Thoracic aorta (tissue), 2 donors: ENCODE results near the gene PGM5. TPM values are rescaled to one million over a fixed set of nuclear protein-coding genes. Genes with fewer than 3 reads are reported as not detected.
A peak's percentile ranks its signal among the peaks of the same experiment; 100 is the strongest.

Experiments used
- ATAC-seq: fragments of 150-250 bp; one replicate; pipeline ENCODE4 v1.8.0; 2017; ENCODE audit warnings: low read depth; ENCODE audit not compliant: insufficient number of reproducible peaks, low FRiP score
- DNase-seq: peaks from one replicate; pipeline ENCODE4 v3.0.0-alpha.2; 2020; ENCODE audit warnings: low spot score
- H3K27ac ChIP-seq, 2 donors: fragments of 200-600 bp; sonication (generic); 1 replicate in 1 of 2; 2 replicates in 1 of 2; pipeline ENCODE4 v1.5.1; 2016; ENCODE audit warnings: mild to moderate bottlenecking in 2 of 2, moderate library complexity in 2 of 2
- H3K27me3 ChIP-seq: fragments of 200-600 bp; sonication (generic); replicated peaks from 2 replicates; pipeline ENCODE4 v1.6.0; 2016; ENCODE audit warnings: mild to moderate bottlenecking; ENCODE audit not compliant: insufficient read depth
- H3K36me3 ChIP-seq: fragments of 200-600 bp; sonication (generic); one replicate; pipeline ENCODE4 v1.5.1; 2016
- H3K4me1 ChIP-seq, 2 donors: fragments of 200-600 bp; sonication (generic); 1 replicate in 1 of 2; 2 replicates in 1 of 2; pipeline versions ENCODE4 v1.5.1 to v1.6.0; 2016; ENCODE audit warnings: low read depth in 2 of 2, mild to moderate bottlenecking in 1 of 2; ENCODE audit not compliant: control insufficient read depth in 1 of 2
- H3K4me3 ChIP-seq: fragments of 200-600 bp; sonication (generic); 2 replicates; pipeline ENCODE4 v1.5.1; 2016; ENCODE audit warnings: mild to moderate bottlenecking
- H3K9me3 ChIP-seq: fragments of 200-600 bp; sonication (generic); 2 replicates; pipeline ENCODE4 v1.5.1; 2016
- total RNA-seq, 2 donors: library from RNA; depleted of rRNA; stranded (reverse); fragments of >200 nt; gene quantifications; one replicate each; pipeline versions ENCODE4 v1.1.0 to v1.2.3, GENCODE V29; 2016
- TF ChIP-seq, protein P1 (sequence below): fragments of 200-600 bp; sonication (generic); IDR thresholded peaks from one replicate; pipeline ENCODE4 v1.5.1; 2019; ENCODE audit warnings: antibody characterized with exemption

Gene PGM5
- total RNA-seq, 2 donors from 2014 or later, result 79.3 to 94.1 TPM

DNA sequence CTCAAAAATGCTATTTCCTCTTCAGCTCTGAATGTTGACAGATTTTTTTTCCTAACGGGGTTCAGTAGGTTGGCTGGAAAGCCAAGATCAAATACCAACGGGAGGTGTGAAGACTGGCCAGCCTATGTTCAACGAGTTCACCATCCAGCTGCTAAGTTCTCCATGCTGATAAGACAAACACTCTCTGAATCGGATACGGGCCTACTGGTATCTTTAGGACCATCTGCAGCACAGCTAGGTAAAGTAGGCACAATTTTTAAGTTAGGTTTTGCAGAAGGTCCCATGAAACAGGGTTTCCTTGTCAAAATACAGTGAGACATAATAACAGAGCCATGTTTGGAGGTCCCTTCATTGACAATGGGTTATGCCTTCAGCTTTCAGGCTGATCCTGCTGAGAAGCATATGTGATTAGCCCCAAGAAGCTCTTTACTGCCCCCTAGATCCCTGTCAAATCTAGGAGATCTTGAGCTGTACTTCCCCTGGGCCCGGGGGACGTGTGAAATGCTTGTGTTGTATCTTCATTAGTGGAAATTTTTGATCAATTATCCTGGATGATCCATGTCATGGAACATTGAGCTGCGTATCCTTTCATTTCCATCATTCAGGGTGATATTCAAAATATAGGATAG, 60.6 kb downstream of the PGM5 start:
- H3K4me3 ChIP-seq, result no peak overlapping the region
- no peaks in the 10 kb centered on the region for H3K9me3 ChIP-seq
- H3K36me3 ChIP-seq, result no peaks in the 10 kb centered on the region
- no peak overlapping the region for H3K27ac ChIP-seq
- TF ChIP-seq, protein P1, sequence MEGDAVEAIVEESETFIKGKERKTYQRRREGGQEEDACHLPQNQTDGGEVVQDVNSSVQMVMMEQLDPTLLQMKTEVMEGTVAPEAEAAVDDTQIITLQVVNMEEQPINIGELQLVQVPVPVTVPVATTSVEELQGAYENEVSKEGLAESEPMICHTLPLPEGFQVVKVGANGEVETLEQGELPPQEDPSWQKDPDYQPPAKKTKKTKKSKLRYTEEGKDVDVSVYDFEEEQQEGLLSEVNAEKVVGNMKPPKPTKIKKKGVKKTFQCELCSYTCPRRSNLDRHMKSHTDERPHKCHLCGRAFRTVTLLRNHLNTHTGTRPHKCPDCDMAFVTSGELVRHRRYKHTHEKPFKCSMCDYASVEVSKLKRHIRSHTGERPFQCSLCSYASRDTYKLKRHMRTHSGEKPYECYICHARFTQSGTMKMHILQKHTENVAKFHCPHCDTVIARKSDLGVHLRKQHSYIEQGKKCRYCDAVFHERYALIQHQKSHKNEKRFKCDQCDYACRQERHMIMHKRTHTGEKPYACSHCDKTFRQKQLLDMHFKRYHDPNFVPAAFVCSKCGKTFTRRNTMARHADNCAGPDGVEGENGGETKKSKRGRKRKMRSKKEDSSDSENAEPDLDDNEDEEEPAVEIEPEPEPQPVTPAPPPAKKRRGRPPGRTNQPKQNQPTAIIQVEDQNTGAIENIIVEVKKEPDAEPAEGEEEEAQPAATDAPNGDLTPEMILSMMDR, result no peak
- DNase-seq (no peak), ATAC-seq (no peak)
- peaks cover 0 to 25% of the 10 kb centered on the region in 2 donors for H3K4me1 ChIP-seq
- H3K27me3 ChIP-seq, result no peaks in the 10 kb centered on the region

DNA sequence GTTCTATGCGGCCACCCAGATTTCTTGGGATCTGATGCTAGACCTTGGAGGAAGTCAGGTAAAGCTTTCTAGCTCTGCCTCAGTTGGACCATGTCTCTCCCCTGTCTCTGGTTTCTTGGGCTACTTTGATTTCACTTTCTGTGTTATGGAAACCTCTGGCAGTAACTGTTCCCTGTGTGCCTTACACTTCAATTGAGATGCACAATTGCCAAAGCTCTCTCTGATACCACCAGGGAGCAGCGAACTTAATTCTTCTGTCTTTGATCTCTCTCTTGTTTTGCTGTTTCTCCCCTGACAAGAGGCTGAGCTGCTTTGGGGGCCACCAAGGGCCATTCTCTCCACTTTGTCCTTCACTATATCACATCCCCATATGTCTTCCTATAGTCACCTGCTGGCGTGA, 61.4 kb downstream of the PGM5 start:
- Histone ChIP-seq H3K36me3 (no peaks in the 10 kb centered on the region), H3K9me3 (no peaks in the 10 kb centered on the region), H3K4me1 (peaks cover 0 to 25% of the 10 kb centered on the region in 2 donors), H3K27me3 (no peaks in the 10 kb centered on the region), H3K27ac (no peak overlapping the region), H3K4me3 (no peak overlapping the region)
- DNase-seq, result no peak
- no peak for ATAC-seq
- TF ChIP-seq, protein P1, result no peak

DNA sequence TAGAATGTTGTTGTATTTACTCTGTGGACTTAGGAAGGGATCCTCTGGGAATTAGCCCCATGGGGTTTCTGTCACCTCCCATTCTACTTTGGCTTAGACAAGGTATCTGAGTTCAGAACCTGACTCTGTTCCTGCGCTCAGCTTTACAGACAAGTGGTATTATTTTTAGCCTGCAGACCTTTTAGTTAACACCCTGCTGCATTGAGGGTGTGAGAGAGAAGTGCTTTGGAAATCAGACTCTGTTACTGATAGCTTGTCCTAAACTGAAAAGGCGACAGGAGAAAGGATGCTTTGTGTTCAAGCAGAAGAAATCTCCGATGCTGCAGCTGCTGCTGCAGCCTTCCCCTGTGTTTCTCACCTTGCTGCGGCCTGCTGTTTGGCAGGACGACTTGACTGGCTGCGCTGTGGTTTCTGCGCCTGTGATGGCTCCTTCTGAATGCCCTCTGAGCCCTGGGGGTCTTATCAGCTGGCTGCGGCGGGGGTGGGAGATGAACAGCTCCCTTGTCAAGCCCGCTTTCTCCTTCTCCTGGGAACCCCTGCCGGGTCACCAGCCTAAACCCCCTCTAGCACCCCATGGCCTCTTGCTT, 61.9 kb downstream of the PGM5 start:
- ATAC-seq (no peak), DNase-seq (no peak)
- Histone ChIP-seq H3K27me3 (no peaks in the 10 kb centered on the region), H3K4me3 (no peak overlapping the region), H3K27ac (no peak overlapping the region), H3K9me3 (no peaks in the 10 kb centered on the region), H3K4me1 (peaks cover 0 to 25% of the 10 kb centered on the region in 2 donors), H3K36me3 (no peaks in the 10 kb centered on the region)
- TF ChIP-seq, protein P1, result no peak

DNA sequence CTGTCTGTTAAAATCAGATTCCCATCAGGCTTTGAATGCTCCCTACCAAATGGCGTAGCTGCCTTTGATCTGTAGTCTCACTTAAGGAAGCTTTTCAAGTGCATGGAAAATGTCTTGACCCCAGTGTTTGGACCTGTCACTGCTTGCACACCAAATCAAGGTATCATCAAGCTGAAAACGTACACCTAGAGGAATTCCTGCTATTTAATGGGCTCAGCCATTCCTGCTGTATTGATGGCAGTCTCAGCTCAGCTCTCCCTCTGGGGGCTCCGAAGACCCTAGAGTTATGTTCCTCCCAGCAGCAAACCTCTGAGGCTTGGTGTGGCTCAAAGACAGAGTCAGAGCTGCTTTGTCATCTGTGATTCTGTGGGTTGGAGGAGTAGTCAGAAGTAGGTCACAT, 63.5 kb downstream of the PGM5 start:
- TF ChIP-seq, protein P1, result no peak
- Histone ChIP-seq H3K36me3 (no peaks in the 10 kb centered on the region), H3K27me3 (no peaks in the 10 kb centered on the region), H3K27ac (no peak overlapping the region), H3K9me3 (no peaks in the 10 kb centered on the region), H3K4me1 (peaks cover 0 to 38% of the 10 kb centered on the region in 2 donors), H3K4me3 (no peak overlapping the region)
- DNase-seq (no peak), ATAC-seq (no peak)

DNA sequence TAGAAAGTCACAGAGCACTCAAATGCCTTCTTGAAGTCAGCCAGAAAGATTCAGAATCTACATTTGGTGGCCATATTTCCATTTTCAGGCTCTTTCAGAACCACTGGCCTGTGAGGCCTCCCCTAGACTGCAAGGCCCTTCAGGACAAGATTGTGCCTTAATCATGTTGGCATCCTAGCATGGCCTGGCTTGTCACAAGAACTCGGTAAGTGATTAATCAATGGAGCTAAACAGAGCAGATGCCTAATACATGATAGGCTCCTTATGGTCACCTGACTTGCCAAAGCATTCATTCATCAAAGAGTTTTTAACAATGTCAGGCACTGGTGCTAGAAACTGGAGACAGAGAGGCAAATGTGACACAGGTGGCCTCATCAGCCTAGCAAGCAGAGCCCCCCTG, 70.3 kb downstream of the PGM5 start:
- Histone ChIP-seq H3K9me3 (no peaks in the 10 kb centered on the region), H3K4me3 (no peak overlapping the region), H3K4me1 (peaks cover 16 to 53% of the 10 kb centered on the region in 2 donors), H3K27ac (peak overlapping the region; percentile 60 to 79), H3K36me3 (no peaks in the 10 kb centered on the region), H3K27me3 (no peaks in the 10 kb centered on the region)
- DNase-seq, result no peak
- TF ChIP-seq, protein P1, result no peak
- ATAC-seq, result no peak
